Type B pancreatic cell (in vitro differentiated cells): ENCODE results near the gene SDHAF2. TPM values are rescaled to one million over a fixed set of nuclear protein-coding genes. Genes with fewer than 3 reads are reported as not detected.

Experiments
- DNase-seq: peaks from one replicate; pipeline ENCODE4 v3.0.0; 2021; ENCODE audit warnings: mixed read lengths; ENCODE audit not compliant: unreplicated experiment; ENCODE audit errors: extremely low spot score
- H3K27ac Mint-ChIP-seq: 2 replicates; pipeline ENCODE4 v1.8.0; 2021; ENCODE audit warnings: mild to moderate bottlenecking, mixed read lengths
- H3K27me3 Mint-ChIP-seq: 2 replicates; pipeline ENCODE4 v1.8.0; 2021; ENCODE audit warnings: mixed read lengths
- H3K36me3 Mint-ChIP-seq: 2 replicates; pipeline ENCODE4 v1.8.0; 2021; ENCODE audit warnings: mixed read lengths
- H3K4me1 Mint-ChIP-seq: one replicate; pipeline ENCODE4 v1.8.0; 2021; ENCODE audit warnings: mixed read lengths; ENCODE audit not compliant: unreplicated experiment
- H3K4me3 Mint-ChIP-seq: 2 replicates; pipeline ENCODE4 v1.8.0; 2021; ENCODE audit warnings: mild to moderate bottlenecking, mixed read lengths
- H3K9me3 Mint-ChIP-seq: 2 replicates; pipeline ENCODE4 v1.8.0; 2021; ENCODE audit warnings: mixed read lengths
- total RNA-seq: library from RNA; stranded (reverse); gene quantifications from 2 replicates; pipeline ENCODE4 v1.2.1, GENCODE V29; 2021; ENCODE audit warnings: low replicate concordance
- TF ChIP-seq, protein P1 (sequence below): fragments of 200-600 bp; sonication (generic); conservative IDR thresholded peaks from 2 replicates; pipeline ENCODE4 v1.5.0; 2021; ENCODE audit warnings: antibody characterized with exemption, mild to moderate bottlenecking

SDHAF2 gene
- total RNA-seq, 1 donor from 2014 or later, result 41.7 TPM

DNA sequence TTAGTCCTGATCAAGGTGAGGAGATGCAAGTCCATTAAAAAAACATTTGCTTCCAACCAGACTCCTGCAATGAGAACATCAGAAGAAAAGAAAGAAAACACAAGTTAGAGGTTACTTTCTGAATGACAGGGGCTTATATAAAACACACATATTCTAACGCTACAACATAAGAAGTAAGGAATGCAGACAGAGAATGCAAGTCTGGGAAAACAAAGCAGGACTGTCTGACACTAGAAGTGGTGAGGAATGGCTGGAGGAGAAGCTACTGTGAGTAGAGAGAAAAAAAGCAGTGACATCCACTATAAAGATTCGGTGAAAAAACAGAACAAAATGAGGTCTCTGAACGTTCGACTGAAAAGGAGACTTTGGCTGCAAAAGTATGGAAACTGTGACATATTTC, 25.3 kb upstream of the SDHAF2 start:
- Mint-ChIP-seq H3K36me3 (peaks cover 12% of the 10 kb centered on the region), H3K4me3 (no peak overlapping the region), H3K9me3 (no peaks in the 10 kb centered on the region), H3K4me1 (no peaks in the 10 kb centered on the region), H3K27ac (no peak overlapping the region), H3K27me3 (no peaks in the 10 kb centered on the region)
- TF ChIP-seq, protein P1, sequence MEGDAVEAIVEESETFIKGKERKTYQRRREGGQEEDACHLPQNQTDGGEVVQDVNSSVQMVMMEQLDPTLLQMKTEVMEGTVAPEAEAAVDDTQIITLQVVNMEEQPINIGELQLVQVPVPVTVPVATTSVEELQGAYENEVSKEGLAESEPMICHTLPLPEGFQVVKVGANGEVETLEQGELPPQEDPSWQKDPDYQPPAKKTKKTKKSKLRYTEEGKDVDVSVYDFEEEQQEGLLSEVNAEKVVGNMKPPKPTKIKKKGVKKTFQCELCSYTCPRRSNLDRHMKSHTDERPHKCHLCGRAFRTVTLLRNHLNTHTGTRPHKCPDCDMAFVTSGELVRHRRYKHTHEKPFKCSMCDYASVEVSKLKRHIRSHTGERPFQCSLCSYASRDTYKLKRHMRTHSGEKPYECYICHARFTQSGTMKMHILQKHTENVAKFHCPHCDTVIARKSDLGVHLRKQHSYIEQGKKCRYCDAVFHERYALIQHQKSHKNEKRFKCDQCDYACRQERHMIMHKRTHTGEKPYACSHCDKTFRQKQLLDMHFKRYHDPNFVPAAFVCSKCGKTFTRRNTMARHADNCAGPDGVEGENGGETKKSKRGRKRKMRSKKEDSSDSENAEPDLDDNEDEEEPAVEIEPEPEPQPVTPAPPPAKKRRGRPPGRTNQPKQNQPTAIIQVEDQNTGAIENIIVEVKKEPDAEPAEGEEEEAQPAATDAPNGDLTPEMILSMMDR, result no peak
- DNase-seq, result no peak

DNA sequence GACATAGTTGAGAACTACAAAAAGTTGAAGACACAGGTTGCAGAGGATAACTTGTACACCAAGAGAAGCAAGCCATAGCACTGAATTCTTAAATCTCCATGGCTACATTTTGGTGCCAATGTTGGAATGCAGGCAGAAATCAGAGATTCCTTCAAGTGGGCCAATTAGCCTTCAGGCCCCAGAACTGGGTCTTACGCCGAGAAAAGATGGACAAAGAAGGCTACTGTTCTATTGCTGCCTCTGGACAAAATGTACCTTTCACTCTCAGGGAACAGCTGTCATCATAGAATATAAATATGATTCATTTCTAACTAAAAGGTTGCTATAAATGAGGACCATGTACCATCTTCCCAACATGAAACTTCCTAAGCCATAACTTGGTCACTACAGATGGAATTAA, 23.9 kb upstream of the SDHAF2 start:
- H3K4me1 Mint-ChIP-seq, result no peaks in the 10 kb centered on the region
- H3K36me3 Mint-ChIP-seq, result peaks cover 16% of the 10 kb centered on the region
- H3K9me3 Mint-ChIP-seq, result no peaks in the 10 kb centered on the region
- no peak overlapping the region for H3K4me3 Mint-ChIP-seq
- TF ChIP-seq, protein P1, result no peak
- DNase-seq, result no peak
- H3K27ac Mint-ChIP-seq, result no peak overlapping the region
- no peaks in the 10 kb centered on the region for H3K27me3 Mint-ChIP-seq

DNA sequence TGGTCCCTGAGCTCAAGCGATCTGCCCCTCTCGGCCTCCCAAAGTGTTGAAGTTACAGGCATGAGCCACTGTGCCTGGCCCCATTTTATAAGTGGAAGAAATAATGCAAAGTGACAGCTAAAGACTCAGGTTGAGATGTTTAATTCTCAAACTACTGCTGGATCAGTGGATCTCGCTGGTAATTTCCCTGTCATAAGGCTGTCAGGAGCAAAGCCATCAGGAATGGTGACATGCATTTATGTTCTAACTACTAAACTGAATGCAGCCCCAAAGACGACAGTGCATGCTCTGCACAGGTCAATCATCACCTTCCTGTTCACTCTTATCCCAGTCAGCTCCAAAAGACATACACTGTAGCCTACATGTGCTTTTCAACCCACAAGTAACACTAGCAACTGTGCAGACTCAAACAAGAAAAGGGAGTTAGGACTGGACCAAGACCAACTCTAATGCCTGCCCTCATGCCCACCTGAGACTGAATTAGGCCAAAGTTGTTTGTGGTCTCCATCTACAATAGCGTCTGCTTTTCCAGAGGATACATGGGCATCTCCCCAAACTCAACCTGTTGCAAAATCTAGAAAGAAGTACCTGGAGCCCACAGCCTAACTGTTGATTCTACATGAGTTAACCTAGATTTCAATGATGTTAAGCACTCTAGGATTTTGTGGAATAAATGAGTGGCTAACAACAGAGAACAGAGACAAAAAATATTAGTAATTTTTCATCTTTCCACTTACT, 22.8 kb upstream of the SDHAF2 start:
- TF ChIP-seq, protein P1, result no peak
- Mint-ChIP-seq H3K27ac (no peak overlapping the region), H3K27me3 (no peaks in the 10 kb centered on the region), H3K4me3 (no peak overlapping the region), H3K36me3 (peaks cover 24% of the 10 kb centered on the region), H3K4me1 (no peaks in the 10 kb centered on the region), H3K9me3 (no peaks in the 10 kb centered on the region)
- DNase-seq, result no peak

DNA sequence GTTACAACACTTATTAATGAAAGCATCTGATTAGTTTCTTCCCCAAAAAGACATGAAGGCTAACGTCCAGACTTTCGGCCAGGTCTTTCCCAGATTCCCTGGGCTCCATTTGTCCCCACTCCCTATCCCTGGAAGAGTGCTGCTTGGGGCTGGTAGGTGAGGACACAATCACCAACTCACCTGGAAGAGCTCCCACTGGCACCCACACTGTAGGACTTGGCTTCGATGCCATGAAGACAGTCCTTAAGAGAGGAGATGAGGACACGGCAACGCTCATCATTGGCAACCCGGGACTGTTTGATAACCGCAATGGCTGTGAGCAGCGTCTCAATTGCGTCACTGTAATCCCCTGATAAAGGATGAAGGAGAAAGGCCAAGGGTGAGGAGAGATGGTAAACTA, 18.3 kb upstream of the SDHAF2 start:
- Mint-ChIP-seq H3K36me3 (peaks cover 36% of the 10 kb centered on the region), H3K27me3 (no peaks in the 10 kb centered on the region), H3K4me1 (no peaks in the 10 kb centered on the region), H3K27ac (no peak overlapping the region), H3K4me3 (no peak overlapping the region), H3K9me3 (no peaks in the 10 kb centered on the region)
- DNase-seq, result no peak
- TF ChIP-seq, protein P1, result no peak

DNA sequence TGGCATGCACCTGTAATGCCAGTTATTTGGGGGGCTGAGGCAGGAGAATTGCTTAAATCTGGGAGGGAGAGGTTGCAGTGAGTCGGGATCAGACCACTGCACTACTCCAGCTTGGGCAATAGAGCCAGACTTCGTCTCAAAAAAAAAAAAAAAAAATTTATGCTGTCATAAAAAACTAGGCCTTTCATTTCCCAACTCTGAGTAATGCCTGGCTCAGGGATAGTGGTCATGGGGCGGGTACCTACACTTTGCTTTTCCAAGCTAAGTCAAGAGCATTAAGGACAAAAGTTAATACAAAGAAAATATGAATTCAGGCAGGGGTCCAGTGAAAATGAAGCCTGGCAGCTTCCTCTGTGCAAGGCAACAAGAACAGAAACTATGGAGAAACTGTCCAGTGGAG, 16.4 kb upstream of the SDHAF2 start:
- TF ChIP-seq, protein P1, result no peak
- Mint-ChIP-seq H3K27me3 (no peaks in the 10 kb centered on the region), H3K36me3 (peaks cover 42% of the 10 kb centered on the region), H3K27ac (no peak overlapping the region), H3K4me3 (no peak overlapping the region), H3K9me3 (no peaks in the 10 kb centered on the region), H3K4me1 (no peaks in the 10 kb centered on the region)
- DNase-seq, result no peak

DNA sequence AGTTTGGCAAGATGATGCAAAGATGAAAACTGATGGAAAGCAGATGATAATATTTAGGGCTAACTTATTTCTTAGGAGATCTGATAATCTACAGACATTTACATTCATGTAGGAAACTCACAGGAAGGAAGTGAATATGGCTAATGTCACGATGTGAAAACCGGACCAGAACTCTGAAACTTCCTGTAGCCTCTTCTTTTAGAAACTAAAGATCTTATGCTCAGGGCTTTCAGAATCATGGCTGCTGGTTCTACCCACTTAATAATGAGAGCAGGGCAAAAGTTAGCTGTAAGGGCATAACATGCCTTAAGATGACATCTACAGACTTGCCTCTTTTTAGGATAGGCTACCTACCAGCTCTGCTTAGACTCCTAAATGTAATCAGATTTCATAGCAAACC, 15.4 kb upstream of the SDHAF2 start:
- peaks cover 45% of the 10 kb centered on the region for H3K36me3 Mint-ChIP-seq
- H3K4me1 Mint-ChIP-seq, result no peaks in the 10 kb centered on the region
- H3K27me3 Mint-ChIP-seq, result no peaks in the 10 kb centered on the region
- TF ChIP-seq, protein P1, result no peak
- no peak overlapping the region for H3K27ac Mint-ChIP-seq
- DNase-seq, result no peak
- H3K4me3 Mint-ChIP-seq, result no peak overlapping the region
- H3K9me3 Mint-ChIP-seq, result no peaks in the 10 kb centered on the region
